Thymus (tissue), 11 donors: ENCODE results near the gene ST6GALNAC5. TPM values are rescaled to one million over a fixed set of nuclear protein-coding genes. Genes with fewer than 3 reads are reported as not detected.

ENCODE experiments used
- DNase-seq, 9 donors: peaks; one replicate each; pipeline ENCODE4 v3.0.0-alpha.2; 2013; ENCODE audit warnings: low spot score in 9 of 9, low read depth in 6 of 9, missing footprints in 1 of 9
- H3K27ac ChIP-seq, 2 donors: one replicate each; pipeline ENCODE4 v1.5.1; 2013; ENCODE audit warnings: control low read depth in 1 of 2, low read depth in 1 of 2, low read length in 1 of 2, mild to moderate bottlenecking in 1 of 2, moderate library complexity in 1 of 2
- H3K27me3 ChIP-seq, 2 donors: one replicate each; pipeline ENCODE4 v1.5.1; 2013; ENCODE audit warnings: low read length in 1 of 2; ENCODE audit not compliant: control insufficient read depth in 2 of 2, insufficient read depth in 1 of 2
- H3K36me3 ChIP-seq, 2 donors: one replicate each; pipeline ENCODE4 v1.5.1; 2013; ENCODE audit warnings: low read length in 1 of 2, mild to moderate bottlenecking in 1 of 2, moderate library complexity in 1 of 2; ENCODE audit not compliant: control insufficient read depth in 2 of 2, insufficient read depth in 2 of 2
- H3K4me1 ChIP-seq, 2 donors: one replicate each; pipeline ENCODE4 v1.5.1; 2013; ENCODE audit warnings: low read length in 2 of 2; ENCODE audit not compliant: control insufficient read depth in 2 of 2, insufficient read depth in 2 of 2
- H3K4me3 ChIP-seq, 2 donors: one replicate each; pipeline ENCODE4 v1.5.1; 2013; ENCODE audit warnings: low read length in 2 of 2, control low read depth in 1 of 2, mild to moderate bottlenecking in 1 of 2
- H3K9me3 ChIP-seq, 2 donors: one replicate each; pipeline ENCODE4 v1.5.1; 2013; ENCODE audit warnings: low read length in 1 of 2, mild to moderate bottlenecking in 1 of 2; ENCODE audit not compliant: control insufficient read depth in 2 of 2, insufficient read depth in 1 of 2
- WGBS: extraction: QIAGEN DNeasy Blood & Tissue Kit; methylation state at CpG from one replicate; pipeline ENCODE4 v1.1.7; 2013; 5-methylcytosine and 5-hydroxymethylcytosine counted together
- polyA plus RNA-seq: library from polyadenylated mRNA; stranded (reverse); fragments of 200-250 nt; gene quantifications from one replicate; pipeline ENCODE4 v1.2.3, GENCODE V29; 2013
- total RNA-seq: library from RNA; stranded (reverse); fragments of 120-200 nt; gene quantifications from one replicate; pipeline ENCODE4 v1.2.4, GENCODE V29; 2013
- donor health status: healthy.

The ST6GALNAC5 gene
- total and polyA plus RNA-seq, 2 donors: 0.34 to 1.4 TPM

DNA sequence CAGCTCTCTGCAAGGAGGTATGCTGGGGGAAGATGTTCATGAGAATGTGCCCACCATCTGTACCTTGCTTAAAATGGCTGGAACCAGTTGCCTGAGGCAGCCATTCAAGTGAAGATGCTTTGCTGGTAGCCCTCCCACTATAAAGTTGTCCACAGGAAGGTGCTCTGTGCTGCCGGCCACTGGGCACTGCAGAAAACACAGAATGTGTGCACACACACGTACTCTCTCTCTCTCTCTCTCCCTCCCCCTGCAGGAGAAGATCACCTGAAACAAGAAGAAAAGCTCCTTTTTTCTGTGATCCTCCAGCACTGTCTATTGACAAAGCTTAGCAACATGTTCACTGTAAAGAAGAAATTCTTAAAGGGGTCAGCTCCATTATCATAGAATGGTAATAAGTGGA lies 217.2 kb downstream of the ST6GALNAC5 start:
- H3K27ac ChIP-seq: no peak overlapping the region
- H3K4me3 ChIP-seq: no peak overlapping the region
- no peaks in the 10 kb centered on the region for H3K9me3 ChIP-seq
- no peaks in the 10 kb centered on the region for H3K4me1 ChIP-seq
- no peaks in the 10 kb centered on the region for H3K36me3 ChIP-seq
- 89% methylated on average over 2 of the region's 2 CpGs for WGBS
- DNase-seq: no peak
- no peaks in the 10 kb centered on the region for H3K27me3 ChIP-seq

DNA sequence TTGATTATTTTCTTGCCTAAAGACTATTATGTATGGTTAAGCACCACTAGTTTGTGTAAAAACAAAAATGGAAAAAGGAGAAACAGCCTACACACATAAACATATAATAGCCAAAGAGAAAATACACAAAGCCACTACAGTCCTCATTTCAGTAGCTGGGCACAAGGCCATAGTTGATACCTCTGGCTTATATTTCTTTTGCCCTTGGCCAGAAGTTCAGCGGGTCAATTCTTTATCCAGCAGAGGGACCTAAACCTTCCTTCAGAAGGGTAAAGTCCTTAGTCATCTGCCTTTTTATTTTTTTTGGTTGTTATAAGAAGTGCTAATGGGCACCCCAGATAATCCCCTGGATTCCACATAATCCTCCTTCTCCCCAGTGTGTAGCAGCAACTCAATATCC lies 217.8 kb downstream of the ST6GALNAC5 start:
- Histone ChIP-seq H3K4me3 (no peak overlapping the region), H3K9me3 (no peaks in the 10 kb centered on the region), H3K27me3 (no peaks in the 10 kb centered on the region), H3K27ac (no peak overlapping the region), H3K4me1 (no peaks in the 10 kb centered on the region), H3K36me3 (no peaks in the 10 kb centered on the region)
- WGBS: 100% methylated on average over 1 of the region's 1 CpG
- DNase-seq: no peak

DNA sequence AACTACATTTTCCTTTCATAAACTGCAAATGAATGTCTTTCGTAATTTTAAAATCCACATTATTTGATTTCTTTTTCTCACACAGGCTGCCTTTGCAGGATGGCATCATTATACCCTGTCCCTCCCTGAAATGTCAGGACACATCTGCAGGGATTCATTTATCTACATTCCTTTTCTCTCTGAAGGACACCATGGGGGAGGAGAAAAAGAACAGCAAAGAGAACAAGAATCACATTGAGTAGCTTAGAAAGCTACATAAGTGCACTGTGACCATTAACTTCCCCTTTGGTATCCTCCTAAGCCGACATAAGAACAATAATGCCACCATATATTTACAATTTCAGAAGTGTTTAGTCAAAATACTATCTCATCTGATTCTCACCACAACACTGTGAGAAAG lies 222.5 kb downstream of the ST6GALNAC5 start:
- 60% methylated on average over 2 of the region's 2 CpGs for WGBS
- H3K4me1 ChIP-seq: no peaks in the 10 kb centered on the region
- H3K4me3 ChIP-seq: no peak overlapping the region
- H3K27me3 ChIP-seq: no peaks in the 10 kb centered on the region
- DNase-seq: no peak
- H3K9me3 ChIP-seq: no peaks in the 10 kb centered on the region
- H3K27ac ChIP-seq: no peak overlapping the region
- H3K36me3 ChIP-seq: no peaks in the 10 kb centered on the region

DNA sequence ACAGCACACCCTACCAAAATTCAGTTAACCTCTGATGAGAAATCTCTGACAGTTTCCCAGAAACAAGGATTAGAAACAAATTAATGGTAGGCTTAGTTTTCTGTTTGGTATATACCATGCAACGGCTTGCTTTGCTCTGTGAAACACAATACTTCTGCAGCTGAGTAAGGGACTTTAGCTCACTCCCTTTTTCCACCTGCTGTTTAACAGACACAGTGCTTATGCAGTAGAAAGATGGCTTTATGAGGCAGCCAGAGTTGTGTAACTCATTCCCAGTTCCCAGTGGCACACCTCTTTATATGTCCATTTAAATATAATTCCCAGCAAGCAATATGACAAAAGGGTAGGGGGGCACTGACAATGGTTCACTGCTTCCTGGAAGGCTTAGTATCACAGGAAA lies 228.0 kb downstream of the ST6GALNAC5 start:
- no peaks in the 10 kb centered on the region for H3K36me3 ChIP-seq
- no peaks in the 10 kb centered on the region for H3K4me1 ChIP-seq
- H3K4me3 ChIP-seq: no peak overlapping the region
- H3K9me3 ChIP-seq: no peaks in the 10 kb centered on the region
- no peaks in the 10 kb centered on the region for H3K27me3 ChIP-seq
- WGBS: 98% methylated on average over 1 of the region's 1 CpG
- no peak overlapping the region for H3K27ac ChIP-seq
- DNase-seq: peak in 1 of 9 donors; percentile 1

DNA sequence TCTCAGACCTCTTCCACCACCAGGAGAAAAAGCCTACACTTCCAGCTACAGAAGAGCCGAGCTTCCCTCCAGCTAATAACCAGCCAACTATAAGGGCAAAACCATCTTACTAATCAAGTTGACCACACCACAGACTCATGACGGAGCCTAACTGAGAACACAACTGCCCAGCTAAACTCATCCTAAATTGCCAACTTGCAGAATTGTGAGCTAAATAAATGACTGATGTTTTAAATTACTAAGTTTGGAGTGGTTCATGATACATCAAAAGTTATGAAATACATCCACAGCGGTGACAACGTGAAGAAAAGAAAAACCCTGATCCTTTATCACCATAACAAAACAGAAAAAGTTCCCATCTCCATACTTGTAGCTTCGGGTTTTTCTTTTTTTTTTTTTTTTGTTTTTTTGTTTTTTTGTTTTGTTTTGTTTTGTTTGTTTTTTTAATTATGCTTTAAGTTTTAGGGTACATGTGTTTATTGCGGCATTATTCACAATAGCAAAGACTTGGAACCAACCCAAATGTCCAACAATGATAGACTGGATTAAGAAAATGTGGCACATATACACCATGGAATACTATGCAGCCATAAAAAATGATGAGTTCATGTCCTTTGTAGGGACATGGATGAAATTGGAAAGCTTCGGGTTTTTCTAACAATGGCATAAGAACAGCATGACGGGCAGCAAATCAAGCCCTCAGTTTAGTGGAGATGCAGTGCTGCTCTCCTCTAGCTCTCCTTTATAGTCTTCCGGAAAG lies 229.4 kb downstream of the ST6GALNAC5 start:
- Histone ChIP-seq H3K4me1 (no peaks in the 10 kb centered on the region), H3K9me3 (no peaks in the 10 kb centered on the region), H3K27me3 (no peaks in the 10 kb centered on the region), H3K27ac (no peak overlapping the region), H3K36me3 (no peaks in the 10 kb centered on the region), H3K4me3 (no peak overlapping the region)
- WGBS: 98% methylated on average over 9 of the region's 9 CpGs
- no peak for DNase-seq

DNA sequence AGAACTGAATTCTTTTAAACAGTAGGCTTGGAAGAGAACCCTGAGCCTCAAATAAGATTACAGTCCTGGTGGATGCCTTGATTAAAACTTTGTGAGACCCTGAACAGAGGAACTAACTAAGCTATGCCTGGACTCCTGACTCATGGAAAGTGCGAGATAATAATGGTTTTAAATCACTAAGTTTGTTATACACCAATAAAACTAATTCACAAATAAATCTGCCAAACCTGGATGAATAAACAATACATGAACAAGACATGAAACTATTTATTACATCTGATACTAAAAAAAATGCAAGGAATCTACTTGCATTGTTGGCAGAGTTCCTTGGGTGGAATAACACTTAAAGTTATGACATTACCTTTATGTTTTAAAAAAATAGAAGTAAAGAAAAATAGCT lies 233.6 kb downstream of the ST6GALNAC5 start:
- no peak overlapping the region for H3K4me3 ChIP-seq
- H3K27ac ChIP-seq: no peak overlapping the region
- 100% methylated on average over 1 of the region's 1 CpG for WGBS
- no peaks in the 10 kb centered on the region for H3K27me3 ChIP-seq
- no peaks in the 10 kb centered on the region for H3K36me3 ChIP-seq
- H3K9me3 ChIP-seq: no peaks in the 10 kb centered on the region
- no peaks in the 10 kb centered on the region for H3K4me1 ChIP-seq
- no peak for DNase-seq

DNA sequence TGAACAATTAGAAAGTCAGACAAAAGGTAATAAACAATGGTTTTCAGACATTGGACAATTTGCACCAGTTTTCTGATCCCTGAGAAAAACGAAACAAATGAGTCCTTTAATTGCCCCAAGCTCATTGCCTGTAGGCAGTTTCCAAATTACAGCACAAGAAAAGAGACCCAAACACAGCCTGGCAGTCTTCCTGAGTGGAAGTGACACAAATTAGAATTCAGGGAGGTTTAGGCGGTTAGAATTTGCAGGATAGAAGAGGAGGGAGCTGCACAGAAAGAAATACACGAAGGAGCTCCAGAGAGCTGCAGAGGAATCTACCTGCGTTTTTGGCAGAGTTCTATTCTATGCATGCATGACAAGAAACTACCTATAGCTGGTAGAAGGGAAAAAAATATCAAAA lies 236.2 kb downstream of the ST6GALNAC5 start:
- no peaks in the 10 kb centered on the region for H3K36me3 ChIP-seq

DNA sequence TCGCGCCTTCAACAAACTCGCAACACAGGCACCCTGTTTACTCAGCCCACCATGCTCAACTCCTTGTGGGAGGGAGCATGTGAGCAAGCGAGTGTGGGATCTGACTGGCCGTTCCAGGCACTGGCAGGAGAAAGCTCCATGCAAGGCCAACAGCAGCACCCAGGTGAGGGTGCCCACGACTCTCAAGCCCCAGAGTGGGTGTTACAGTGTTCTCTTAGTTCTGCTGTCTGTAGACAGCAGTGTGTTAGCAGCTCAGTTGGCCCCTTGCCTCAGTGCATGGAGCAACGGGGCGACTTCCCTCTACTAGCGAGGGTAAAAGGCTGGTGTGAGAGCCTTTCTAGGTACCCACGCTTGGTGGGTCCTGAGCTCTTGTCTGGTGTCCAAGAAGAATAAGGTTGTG lies 237.4 kb downstream of the ST6GALNAC5 start:
- 98% methylated on average over 10 of the region's 10 CpGs for WGBS
- H3K27ac ChIP-seq: no peak overlapping the region
- no peaks in the 10 kb centered on the region for H3K36me3 ChIP-seq
- no peaks in the 10 kb centered on the region for H3K27me3 ChIP-seq
- DNase-seq: no peak
- no peak overlapping the region for H3K4me3 ChIP-seq
- no peaks in the 10 kb centered on the region for H3K9me3 ChIP-seq
- H3K4me1 ChIP-seq: no peaks in the 10 kb centered on the region

More for the DNA sequence above, 236.2 kb downstream of the ST6GALNAC5 start:
- Histone ChIP-seq H3K27ac (no peak overlapping the region), H3K4me1 (no peaks in the 10 kb centered on the region), H3K9me3 (no peaks in the 10 kb centered on the region), H3K4me3 (no peak overlapping the region), H3K27me3 (no peaks in the 10 kb centered on the region)
- WGBS: 97% methylated on average over 4 of the region's 4 CpGs
- no peak for DNase-seq
